ENCODE measurements around the gene ATAT1. TPM values are rescaled to one million over a fixed set of nuclear protein-coding genes. Genes with fewer than 3 reads are reported as not detected.
A peak's percentile ranks its signal among the peaks of the same experiment; 100 is the strongest.

Gene ATAT1
- total and polyA plus RNA-seq, 5 donors = 2.6 to 3.5 (median 3.0) TPM

GRCh38 chr6:30685157-30686008 lies 58.7 kb downstream of the ATAT1 start:
- WGBS = 26% methylated on average over 29 of the region's 29 CpGs
- Histone ChIP-seq H3K9me3 (ENCODE audit: control insufficient read depth, low read length) (no peaks in the 10 kb centered on the region), H3K27ac (ENCODE audit: low read length) (peak overlapping the region; percentile 82), H3K27me3 (ENCODE audit: control insufficient read depth, insufficient read depth) (no peaks in the 10 kb centered on the region), H3K4me1 (ENCODE audit: control insufficient read depth, insufficient read depth, low read length) (peaks cover 10% of the 10 kb centered on the region), H3K4me3 (ENCODE audit: low read length) (peak overlapping the region; percentile 88)
- intact Hi-C loops (cut with DNase I) = loop anchor here in 2 of 4 donors (2.0 kb wide), 2 partner anchors 35 to 37 kb away; partner anchors contain the start of gene TUBB (in 1 of the 2)
- ATAC-seq = no peak
- DNase-seq = peak; percentile 41 to 77 (median 74)

DNA sequence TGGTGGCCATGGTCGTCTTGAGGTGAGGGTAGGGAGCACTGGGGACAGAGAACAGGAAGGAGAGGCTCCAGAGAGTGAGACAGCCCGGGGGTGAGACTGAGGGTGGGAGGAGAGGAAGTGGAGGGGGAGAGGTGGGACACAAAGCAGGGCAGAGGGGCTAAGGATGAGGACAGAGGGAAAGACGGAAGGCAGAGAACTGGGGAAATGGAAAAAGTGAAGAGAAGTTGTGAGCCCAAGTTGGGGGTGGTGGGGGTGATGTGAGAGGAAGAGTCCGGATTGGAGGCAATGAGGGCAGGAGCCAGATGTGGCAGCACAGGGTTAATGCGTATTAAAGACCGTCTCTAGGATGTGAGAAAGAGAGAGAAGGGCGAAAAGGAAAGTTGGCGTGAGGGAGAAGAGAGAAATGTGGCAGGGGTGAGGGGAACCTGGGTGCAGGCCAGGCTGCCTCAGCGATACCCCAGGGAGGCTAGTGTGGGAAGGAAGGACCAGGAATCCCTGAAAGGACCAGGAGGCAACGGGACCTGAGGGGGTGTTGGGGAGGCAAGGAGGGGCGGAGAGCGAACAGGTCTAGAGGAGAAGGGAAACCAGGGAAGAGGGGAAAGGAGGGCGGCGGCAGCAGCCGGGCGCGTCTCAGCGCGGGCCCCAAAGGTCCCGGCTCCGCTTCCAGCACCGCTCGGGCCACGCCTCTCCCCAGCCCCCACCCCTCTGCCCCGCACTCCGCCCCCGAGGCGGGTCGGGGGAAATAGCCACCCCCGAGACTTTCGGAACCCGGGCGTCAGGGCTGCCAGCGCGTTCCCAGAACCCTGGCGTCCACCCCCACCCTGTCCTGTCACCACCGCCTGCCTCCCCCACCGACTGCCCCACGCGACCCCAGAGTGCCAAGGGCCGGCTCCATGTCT lies 59.6 kb downstream of the ATAT1 start, which contains the start of gene PPP1R18:
TSS of gene PPP1R18 (minus strand) at position 637 of the 899 bp plus-strand sequence. CDS start at position 10, 627 bp downstream.
- no peaks in the 10 kb centered on the region for H3K27me3 ChIP-seq (ENCODE audit: control insufficient read depth, insufficient read depth)
- DNase-seq (peak; percentile 90 to 96 (median 95)), ATAC-seq (peak; percentile 71 to 72)
- H3K4me1 ChIP-seq (ENCODE audit: control insufficient read depth, insufficient read depth, low read length) = peaks cover 10% of the 10 kb centered on the region
- H3K9me3 ChIP-seq (ENCODE audit: control insufficient read depth, low read length) = no peaks in the 10 kb centered on the region
- 1% methylated on average over 41 of the region's 41 CpGs for WGBS
- H3K4me3 ChIP-seq (ENCODE audit: low read length) = peak within 1 kb of the TSS; percentile 88
- intact Hi-C loops (cut with DNase I) = loop anchor here in 1 of 4 donors (2.0 kb wide), 1 partner anchor 35 kb away; the partner anchor contains the start of gene TUBB
- H3K27ac ChIP-seq (ENCODE audit: low read length) = peak within 1 kb of the TSS; percentile 99

- peak; percentile 84 for ATAC-seq
- under 1% methylated on average over 52 of the region's 52 CpGs for WGBS
- H3K4me1 ChIP-seq (ENCODE audit: control insufficient read depth, insufficient read depth, low read length) = peaks cover 8% of the 10 kb centered on the region
Observed at GRCh38 chr6:30686908-30687658, 60.4 kb downstream of the ATAT1 start.

GRCh38 chr6:30687659-30688431 lies 61.2 kb downstream of the ATAT1 start:
- ATAC-seq = no peak
- Histone ChIP-seq H3K9me3 (ENCODE audit: control insufficient read depth, low read length) (no peaks in the 10 kb centered on the region), H3K4me3 (ENCODE audit: low read length) (peak overlapping the region; percentile 88), H3K4me1 (ENCODE audit: control insufficient read depth, insufficient read depth, low read length) (peaks cover 8% of the 10 kb centered on the region), H3K27ac (ENCODE audit: low read length) (peak overlapping the region; percentile 99), H3K27me3 (ENCODE audit: control insufficient read depth, insufficient read depth) (no peaks in the 10 kb centered on the region)
- WGBS = 9% methylated on average over 22 of the region's 22 CpGs
- intact Hi-C loops (cut with DNase I) = loop anchor here in 1 of 4 donors (2.0 kb wide), 1 partner anchor 33 kb away; the partner anchor contains the start of gene TUBB
- peak; percentile 63 to 84 (median 82) for DNase-seq

More at GRCh38 chr6:30686908-30687658, 60.4 kb downstream of the ATAT1 start:
- Histone ChIP-seq H3K9me3 (ENCODE audit: control insufficient read depth, low read length) (no peaks in the 10 kb centered on the region), H3K27ac (ENCODE audit: low read length) (peak overlapping the region; percentile 99), H3K4me3 (ENCODE audit: low read length) (peak overlapping the region; percentile 88), H3K27me3 (ENCODE audit: control insufficient read depth, insufficient read depth) (no peaks in the 10 kb centered on the region)
- intact Hi-C loops (cut with DNase I) = loop anchor here in 1 of 4 donors (2.0 kb wide), 1 partner anchor 34 kb away; the partner anchor contains the start of gene TUBB
- peak; percentile 99 for DNase-seq

GRCh38 chr6:30688569-30688968 lies 61.9 kb downstream of the ATAT1 start:
- Histone ChIP-seq H3K4me1 (ENCODE audit: control insufficient read depth, insufficient read depth, low read length) (peaks cover 5% of the 10 kb centered on the region), H3K27me3 (ENCODE audit: control insufficient read depth, insufficient read depth) (no peaks in the 10 kb centered on the region), H3K27ac (ENCODE audit: low read length) (peak overlapping the region; percentile 99), H3K9me3 (ENCODE audit: control insufficient read depth, low read length) (no peaks in the 10 kb centered on the region), H3K4me3 (ENCODE audit: low read length) (no peak overlapping the region)
- ATAC-seq (no peak), DNase-seq (peak in 2 of 3 donors; percentile 44 to 59)
- intact Hi-C loops (cut with DNase I) = no loop called here
- WGBS = 88% methylated on average over 9 of the region's 9 CpGs

- intact Hi-C loops (cut with DNase I) = no loop called here
- WGBS = 86% methylated on average over 11 of the region's 11 CpGs
- Histone ChIP-seq H3K27ac (ENCODE audit: low read length) (no peak overlapping the region), H3K4me1 (ENCODE audit: control insufficient read depth, insufficient read depth, low read length) (peaks cover 5% of the 10 kb centered on the region), H3K9me3 (ENCODE audit: control insufficient read depth, low read length) (no peaks in the 10 kb centered on the region), H3K4me3 (ENCODE audit: low read length) (no peak overlapping the region), H3K27me3 (ENCODE audit: control insufficient read depth, insufficient read depth) (no peaks in the 10 kb centered on the region)
- DNase-seq = peak in 2 of 3 donors; percentile 36 to 52
- no peak for ATAC-seq
Observed at GRCh38 chr6:30689022-30689865, 62.6 kb downstream of the ATAT1 start.

DNA sequence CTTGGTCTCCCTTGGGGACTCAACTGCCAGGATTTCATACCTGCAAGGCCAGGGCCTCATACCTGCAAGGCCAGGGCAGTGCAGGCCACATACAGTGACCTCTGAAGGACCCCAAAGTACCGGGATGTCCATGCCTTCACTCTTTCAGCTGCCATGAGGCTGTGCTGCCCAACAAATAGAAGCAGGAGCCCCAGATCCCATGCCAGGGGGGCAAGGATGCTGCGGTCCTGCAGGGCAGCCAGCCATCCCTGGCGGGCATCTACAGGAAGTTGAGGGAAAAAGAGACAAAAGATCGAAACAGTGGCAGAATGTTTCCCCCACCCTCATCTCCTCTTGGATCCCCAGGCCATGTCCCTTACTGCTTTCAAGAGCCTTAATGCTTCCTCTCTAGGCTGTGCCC lies 63.3 kb downstream of the ATAT1 start:
- peaks cover 5% of the 10 kb centered on the region for H3K4me1 ChIP-seq (ENCODE audit: control insufficient read depth, insufficient read depth, low read length)
- peak overlapping the region; percentile 93 for H3K27ac ChIP-seq (ENCODE audit: low read length)
- ATAC-seq (no peak), DNase-seq (peak in 2 of 3 donors; percentile 47 to 58)
- H3K4me3 ChIP-seq (ENCODE audit: low read length) = peak overlapping the region; percentile 74
- H3K9me3 ChIP-seq (ENCODE audit: control insufficient read depth, low read length) = no peaks in the 10 kb centered on the region
- H3K27me3 ChIP-seq (ENCODE audit: control insufficient read depth, insufficient read depth) = no peaks in the 10 kb centered on the region
- WGBS = 28% methylated on average over 4 of the region's 4 CpGs
- intact Hi-C loops (cut with DNase I) = no loop called here

DNA sequence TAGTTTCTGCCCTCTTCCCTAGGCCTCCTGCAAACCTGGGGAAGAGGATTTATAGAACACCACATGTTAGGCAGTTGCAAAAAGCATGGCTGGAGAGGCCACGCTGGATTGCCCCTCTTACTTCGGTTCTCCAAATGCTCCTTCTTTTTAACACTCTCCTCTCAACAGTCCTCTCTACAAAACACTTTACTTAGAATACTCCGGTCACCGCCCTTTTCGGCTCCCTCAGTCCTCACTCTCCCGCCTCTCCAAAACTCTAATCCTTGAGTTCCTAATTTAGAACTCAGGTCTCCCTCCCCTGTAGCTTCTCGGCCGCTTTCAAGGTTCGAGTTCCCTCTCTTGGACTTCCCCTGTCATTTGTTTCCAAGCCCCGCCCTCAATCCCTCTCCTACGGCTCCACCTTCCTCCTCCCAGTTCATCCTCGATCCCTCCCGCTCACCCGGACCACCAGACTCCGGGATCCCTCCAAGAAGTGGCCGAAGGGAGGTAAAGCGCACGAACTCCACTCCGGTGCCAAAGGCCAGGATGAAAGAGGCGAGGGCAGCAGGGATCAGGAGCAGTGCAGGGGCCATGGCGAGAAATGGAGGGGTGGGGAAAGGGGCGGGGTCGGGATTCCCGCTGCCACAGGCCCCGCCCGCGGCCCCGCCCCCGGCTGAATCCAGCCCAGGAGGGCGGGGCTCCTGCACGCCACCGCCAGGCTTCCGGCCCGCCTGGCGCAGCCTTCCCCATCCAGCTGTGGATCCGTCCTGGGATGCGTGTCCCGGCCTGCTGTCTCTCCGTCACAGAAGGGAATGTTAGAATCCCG lies 63.9 kb downstream of the ATAT1 start, which contains the start of gene NRM:
TSS of gene NRM (minus strand) at position 582 of the 805 bp plus-strand sequence. CDS start at position 572, 10 bp downstream.
- peak within 1 kb of the TSS; percentile 74 for H3K4me3 ChIP-seq (ENCODE audit: low read length)
- ATAC-seq (peak; percentile 70 to 78), DNase-seq (peak; percentile 91 to 97 (median 96))
- intact Hi-C loops (cut with DNase I) = no loop called here
- peak within 1 kb of the TSS; percentile 93 for H3K27ac ChIP-seq (ENCODE audit: low read length)
- WGBS = under 1% methylated on average over 40 of the region's 40 CpGs
- H3K27me3 ChIP-seq (ENCODE audit: control insufficient read depth, insufficient read depth) = no peaks in the 10 kb centered on the region
- no peaks in the 10 kb centered on the region for H3K9me3 ChIP-seq (ENCODE audit: control insufficient read depth, low read length)
- H3K4me1 ChIP-seq (ENCODE audit: control insufficient read depth, insufficient read depth, low read length) = peaks cover 3% of the 10 kb centered on the region
